ENCODE results near the gene MAP4K2.
A peak's percentile ranks its signal among the peaks of the same experiment; 100 is the strongest.
"Not testable (repeated sequence)": the region's sequence is repeated elsewhere in the genome, so short reads cannot be mapped to it uniquely, and the experiment has no call there.

Gene MAP4K2

DNA sequence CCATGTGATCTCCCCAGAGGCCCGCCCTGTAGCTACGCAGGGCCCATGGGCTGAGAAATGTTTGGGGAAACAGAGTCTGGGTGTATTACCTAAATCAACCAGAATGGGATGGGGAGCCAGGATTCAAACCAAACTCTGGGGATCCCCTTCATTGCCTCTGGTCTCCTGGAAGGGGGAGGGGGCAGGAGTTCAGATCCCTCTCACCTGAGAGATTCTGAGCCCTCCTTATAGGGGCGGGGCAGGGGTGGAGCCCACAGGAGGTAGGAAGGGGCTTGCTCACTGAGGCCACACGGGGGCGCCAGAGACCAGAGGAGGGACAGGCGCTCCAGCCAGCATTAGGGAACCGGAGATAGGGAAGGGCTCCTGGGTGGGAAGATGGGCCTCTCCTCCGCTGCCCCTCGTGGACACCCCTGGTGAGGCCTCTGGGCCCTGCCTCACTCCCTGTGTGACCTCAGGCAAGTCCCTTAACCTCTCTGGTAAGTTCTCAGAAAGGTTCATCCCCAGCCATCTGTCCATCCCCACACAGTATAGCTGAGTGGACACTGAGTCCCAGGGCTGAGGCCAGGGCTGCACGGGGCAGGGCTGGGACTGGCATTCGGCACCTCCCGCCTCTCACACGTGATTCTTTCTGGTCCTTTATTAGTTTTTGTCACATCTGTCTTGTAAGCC lies 44.1 kb upstream of the MAP4K2 start:
- TF ChIP-seq, protein P1, sequence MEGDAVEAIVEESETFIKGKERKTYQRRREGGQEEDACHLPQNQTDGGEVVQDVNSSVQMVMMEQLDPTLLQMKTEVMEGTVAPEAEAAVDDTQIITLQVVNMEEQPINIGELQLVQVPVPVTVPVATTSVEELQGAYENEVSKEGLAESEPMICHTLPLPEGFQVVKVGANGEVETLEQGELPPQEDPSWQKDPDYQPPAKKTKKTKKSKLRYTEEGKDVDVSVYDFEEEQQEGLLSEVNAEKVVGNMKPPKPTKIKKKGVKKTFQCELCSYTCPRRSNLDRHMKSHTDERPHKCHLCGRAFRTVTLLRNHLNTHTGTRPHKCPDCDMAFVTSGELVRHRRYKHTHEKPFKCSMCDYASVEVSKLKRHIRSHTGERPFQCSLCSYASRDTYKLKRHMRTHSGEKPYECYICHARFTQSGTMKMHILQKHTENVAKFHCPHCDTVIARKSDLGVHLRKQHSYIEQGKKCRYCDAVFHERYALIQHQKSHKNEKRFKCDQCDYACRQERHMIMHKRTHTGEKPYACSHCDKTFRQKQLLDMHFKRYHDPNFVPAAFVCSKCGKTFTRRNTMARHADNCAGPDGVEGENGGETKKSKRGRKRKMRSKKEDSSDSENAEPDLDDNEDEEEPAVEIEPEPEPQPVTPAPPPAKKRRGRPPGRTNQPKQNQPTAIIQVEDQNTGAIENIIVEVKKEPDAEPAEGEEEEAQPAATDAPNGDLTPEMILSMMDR (IDR thresholded peaks at IDR 0.05; ENCODE audit: low read length, missing control alignments), result peak; percentile 82
- H3K4me3 ChIP-seq (replicated peaks; ENCODE audit: low read depth, low read length), result no peak overlapping the region
- DNase-seq (ENCODE audit: low read depth), result peak; percentile 88

DNA sequence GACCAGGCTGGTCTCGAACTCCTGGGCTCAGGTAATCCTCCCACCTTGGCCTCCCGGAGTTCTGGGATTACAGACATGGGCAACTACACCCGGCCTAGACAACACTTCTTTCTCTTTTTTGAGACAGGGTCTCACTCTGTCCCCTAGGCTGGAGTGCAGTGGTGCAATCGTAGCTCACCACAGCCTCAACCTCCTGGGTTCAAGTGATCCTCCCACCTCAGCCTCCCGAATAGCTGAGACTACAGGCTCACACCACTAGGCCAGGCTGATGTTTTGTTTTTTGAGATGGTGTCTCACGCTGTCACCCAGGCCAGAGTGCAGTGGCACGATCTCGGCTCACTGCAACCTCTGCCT lies 42.7 kb upstream of the MAP4K2 start:
- DNase-seq (ENCODE audit: low read depth); H3K4me3 ChIP-seq (replicated peaks; ENCODE audit: low read depth, low read length): not testable (repeated sequence)

DNA sequence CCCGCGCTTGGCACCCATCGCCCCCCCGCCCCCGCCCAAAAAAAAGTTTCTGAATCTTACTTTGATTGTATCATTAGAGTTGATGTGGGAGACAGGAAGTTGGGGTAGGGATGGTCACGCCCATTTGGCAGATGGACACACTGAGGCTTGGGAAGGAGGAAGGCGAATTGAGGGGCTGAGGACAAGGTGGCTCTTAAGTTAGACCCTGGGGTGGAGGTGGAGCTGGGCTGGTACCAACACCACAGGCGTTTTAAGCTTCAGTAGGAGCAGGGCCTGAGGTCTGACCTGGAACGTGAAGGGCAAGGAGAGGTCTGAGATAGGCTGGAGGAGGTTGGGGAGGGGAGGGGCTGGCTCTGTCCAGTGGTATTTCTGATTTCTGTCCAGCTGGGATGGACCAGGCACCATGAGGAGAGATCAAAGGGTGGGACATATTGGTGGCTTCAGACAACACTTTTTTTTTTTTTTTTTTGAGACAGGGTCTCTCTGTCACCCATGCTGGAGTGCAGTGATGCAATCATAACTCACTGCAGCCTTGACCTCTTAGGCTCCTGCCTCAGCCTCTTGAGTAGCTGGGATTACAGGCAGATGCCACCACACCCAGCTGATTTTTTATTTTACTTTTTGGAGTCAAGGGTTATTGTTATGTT lies 42.2 kb upstream of the MAP4K2 start:
- TF ChIP-seq, protein P1 (IDR thresholded peaks at IDR 0.05; ENCODE audit: low read length, missing control alignments), result no peak
- H3K4me3 ChIP-seq (replicated peaks; ENCODE audit: low read depth, low read length), result no peak overlapping the region
- DNase-seq (ENCODE audit: low read depth), result no peak

DNA sequence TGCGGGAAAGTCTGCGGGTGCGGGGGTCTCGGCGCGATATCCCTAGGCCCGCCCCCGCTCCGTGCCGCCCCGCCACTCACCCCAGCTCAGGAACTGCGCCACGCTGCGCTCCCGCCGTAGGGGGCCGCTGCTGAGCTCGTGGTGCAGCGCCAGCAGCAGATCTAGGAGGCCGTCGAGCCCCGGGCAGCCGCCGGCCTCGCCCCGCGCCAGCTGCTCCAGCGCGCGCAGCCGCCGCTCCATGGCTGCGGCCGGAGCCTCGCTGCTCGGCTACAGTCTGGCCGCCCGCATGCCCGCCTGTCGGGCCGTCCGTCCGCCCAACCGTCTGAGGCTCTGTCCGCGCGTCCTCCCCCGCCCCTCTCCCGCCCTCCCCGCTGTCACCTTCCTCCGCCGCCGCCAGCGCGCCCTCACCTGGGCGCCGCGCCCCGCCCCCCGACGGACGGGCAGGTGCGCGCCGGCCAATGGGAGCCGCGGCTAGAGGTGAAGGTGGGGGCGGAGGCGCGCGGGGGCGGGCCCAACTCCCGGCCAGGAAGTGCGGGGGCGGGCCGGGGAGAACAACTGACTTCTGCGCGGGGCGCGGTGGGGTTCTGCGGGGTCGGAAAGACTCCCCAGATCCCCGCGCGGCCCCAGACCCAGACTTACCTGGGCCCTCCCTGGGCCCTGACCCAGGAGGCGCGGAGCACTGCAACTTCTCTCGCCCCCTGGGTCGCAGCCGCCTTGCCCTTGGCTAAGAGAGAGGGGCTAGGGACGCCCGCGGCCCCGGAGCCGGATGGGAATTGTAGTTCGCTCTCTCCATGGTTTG lies 41.5 kb upstream of the MAP4K2 start, which contains the start of gene CDC42BPG:
TSS of gene CDC42BPG (minus strand) at position 324 of the 799 bp plus-strand sequence. CDS start at position 240, 84 bp downstream.
- peak; percentile 61 for DNase-seq (ENCODE audit: low read depth)
- TF ChIP-seq, protein P1 (IDR thresholded peaks at IDR 0.05; ENCODE audit: low read length, missing control alignments), result peak; percentile 39
- H3K4me3 ChIP-seq (replicated peaks; ENCODE audit: low read depth, low read length), result peak within 1 kb of the TSS; percentile 7

DNA sequence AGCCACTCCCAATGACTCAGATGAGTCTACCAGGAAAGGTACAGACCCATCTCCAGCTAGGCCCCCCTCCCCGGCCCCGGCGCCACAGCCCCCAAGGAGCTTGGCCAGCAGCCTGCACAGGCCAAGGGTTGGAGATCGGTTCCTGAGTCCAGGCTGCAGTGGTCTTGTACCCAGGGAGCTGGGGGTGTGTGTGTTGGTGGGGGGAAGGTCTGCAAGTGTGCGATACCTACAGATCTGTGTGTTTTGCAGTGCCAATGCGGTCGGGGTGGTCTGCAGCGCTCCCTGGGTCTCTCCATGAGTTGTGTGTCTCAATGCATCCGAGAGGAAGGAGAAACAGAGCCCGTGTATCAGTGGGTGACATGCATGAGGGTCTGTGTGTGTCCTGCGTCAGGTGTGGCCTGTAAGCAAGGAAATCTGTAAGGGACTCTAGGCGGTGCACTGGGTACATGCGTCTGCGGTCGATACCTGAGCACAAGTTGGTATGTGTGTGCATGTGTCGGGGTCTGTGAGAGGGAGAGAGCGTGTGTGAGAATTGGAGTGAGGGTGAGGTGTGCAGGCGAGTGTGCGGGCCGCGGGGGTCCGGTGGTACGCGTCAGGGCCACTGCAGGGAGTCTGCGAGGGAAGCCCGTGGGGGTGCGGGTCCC lies 40.8 kb upstream of the MAP4K2 start:
- no peak for DNase-seq (ENCODE audit: low read depth)
- H3K4me3 ChIP-seq (replicated peaks; ENCODE audit: low read depth, low read length), result no peak overlapping the region
- TF ChIP-seq, protein P1 (IDR thresholded peaks at IDR 0.05; ENCODE audit: low read length, missing control alignments), result no peak

DNA sequence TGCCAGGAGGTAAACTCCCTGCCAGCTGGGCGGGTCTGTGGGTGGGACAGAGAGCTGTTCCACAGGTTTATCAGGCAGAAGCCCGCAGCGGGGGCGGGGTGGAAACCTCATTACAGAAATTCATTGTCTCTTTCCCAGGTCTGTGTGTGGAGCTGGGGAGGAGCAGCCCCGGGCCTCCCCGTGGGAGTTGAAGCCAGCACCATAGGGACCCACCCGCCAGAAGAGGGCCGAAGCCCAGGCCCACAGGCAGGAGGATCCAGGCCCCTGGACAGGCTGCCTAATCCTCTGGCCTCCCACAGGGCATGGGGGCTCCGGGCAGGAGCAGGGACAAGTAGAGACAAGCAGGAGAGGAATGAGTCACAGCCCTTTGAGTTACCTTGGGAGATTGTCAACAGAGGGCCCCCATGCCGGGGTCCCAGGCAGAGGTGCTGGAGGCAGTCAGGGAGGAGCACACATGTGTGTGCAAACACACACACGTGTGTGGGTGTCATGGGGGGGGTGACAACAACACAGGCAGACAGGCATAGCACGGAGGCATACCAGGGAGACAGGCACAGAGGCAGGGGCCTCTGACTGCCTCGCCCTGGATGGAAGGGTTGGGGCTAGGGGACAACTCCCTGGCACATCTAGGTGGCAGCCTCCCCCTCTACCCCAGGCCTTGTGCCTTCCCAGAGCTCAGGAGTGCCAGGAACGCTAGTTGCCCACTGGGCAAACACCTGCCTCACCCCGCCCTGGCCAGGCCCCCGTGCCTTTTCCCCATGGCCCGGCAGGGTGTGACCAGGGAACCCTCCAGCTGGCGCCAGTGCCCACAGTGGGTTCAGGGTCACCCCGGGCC lies 40.1 kb upstream of the MAP4K2 start:
- H3K4me3 ChIP-seq (replicated peaks; ENCODE audit: low read depth, low read length), result no peak overlapping the region
- TF ChIP-seq, protein P1 (IDR thresholded peaks at IDR 0.05; ENCODE audit: low read length, missing control alignments), result no peak
- no peak for DNase-seq (ENCODE audit: low read depth)
